Measurements from ENCODE around the gene SYNJ1. TPM values are rescaled to one million over a fixed set of nuclear protein-coding genes. Genes with fewer than 3 reads are reported as not detected.

SYNJ1 gene
- total and polyA plus RNA-seq, 2 of the 13 experiments (the other 11 are each of a cell fraction or from before 2014, with no cell fraction given) = 2.0 to 2.7 TPM

DNA sequence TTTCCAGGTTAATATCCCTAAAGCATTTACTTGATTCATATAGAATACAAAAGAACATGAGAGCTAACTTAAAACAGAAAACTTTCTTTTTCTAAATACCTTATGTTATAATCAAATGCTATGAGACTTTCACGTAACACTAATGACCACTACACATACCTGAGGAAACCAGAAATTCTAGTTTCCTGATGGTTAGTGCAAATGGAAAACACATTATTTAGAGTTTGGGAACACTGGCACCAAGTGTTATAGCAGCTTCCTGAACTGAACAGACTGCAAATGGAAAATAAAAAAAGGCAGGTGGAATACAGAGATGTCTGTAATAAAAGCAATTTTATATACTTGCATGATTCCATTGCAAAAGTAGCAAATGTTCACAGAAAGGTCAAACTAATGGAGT is 28.3 kb upstream of the SYNJ1 start (continued):
- TF ChIP-seq, protein P1, sequence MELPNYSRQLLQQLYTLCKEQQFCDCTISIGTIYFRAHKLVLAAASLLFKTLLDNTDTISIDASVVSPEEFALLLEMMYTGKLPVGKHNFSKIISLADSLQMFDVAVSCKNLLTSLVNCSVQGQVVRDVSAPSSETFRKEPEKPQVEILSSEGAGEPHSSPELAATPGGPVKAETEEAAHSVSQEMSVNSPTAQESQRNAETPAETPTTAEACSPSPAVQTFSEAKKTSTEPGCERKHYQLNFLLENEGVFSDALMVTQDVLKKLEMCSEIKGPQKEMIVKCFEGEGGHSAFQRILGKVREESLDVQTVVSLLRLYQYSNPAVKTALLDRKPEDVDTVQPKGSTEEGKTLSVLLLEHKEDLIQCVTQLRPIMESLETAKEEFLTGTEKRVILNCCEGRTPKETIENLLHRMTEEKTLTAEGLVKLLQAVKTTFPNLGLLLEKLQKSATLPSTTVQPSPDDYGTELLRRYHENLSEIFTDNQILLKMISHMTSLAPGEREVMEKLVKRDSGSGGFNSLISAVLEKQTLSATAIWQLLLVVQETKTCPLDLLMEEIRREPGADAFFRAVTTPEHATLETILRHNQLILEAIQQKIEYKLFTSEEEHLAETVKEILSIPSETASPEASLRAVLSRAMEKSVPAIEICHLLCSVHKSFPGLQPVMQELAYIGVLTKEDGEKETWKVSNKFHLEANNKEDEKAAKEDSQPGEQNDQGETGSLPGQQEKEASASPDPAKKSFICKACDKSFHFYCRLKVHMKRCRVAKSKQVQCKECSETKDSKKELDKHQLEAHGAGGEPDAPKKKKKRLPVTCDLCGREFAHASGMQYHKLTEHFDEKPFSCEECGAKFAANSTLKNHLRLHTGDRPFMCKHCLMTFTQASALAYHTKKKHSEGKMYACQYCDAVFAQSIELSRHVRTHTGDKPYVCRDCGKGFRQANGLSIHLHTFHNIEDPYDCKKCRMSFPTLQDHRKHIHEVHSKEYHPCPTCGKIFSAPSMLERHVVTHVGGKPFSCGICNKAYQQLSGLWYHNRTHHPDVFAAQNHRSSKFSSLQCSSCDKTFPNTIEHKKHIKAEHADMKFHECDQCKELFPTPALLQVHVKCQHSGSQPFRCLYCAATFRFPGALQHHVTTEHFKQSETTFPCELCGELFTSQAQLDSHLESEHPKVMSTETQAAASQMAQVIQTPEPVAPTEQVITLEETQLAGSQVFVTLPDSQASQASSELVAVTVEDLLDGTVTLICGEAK (IDR thresholded peaks at IDR 0.05) = no peak
- TF ChIP-seq, protein P1 (CRISPR knock-in tag; IDR thresholded peaks at IDR 0.05) = no peak

DNA sequence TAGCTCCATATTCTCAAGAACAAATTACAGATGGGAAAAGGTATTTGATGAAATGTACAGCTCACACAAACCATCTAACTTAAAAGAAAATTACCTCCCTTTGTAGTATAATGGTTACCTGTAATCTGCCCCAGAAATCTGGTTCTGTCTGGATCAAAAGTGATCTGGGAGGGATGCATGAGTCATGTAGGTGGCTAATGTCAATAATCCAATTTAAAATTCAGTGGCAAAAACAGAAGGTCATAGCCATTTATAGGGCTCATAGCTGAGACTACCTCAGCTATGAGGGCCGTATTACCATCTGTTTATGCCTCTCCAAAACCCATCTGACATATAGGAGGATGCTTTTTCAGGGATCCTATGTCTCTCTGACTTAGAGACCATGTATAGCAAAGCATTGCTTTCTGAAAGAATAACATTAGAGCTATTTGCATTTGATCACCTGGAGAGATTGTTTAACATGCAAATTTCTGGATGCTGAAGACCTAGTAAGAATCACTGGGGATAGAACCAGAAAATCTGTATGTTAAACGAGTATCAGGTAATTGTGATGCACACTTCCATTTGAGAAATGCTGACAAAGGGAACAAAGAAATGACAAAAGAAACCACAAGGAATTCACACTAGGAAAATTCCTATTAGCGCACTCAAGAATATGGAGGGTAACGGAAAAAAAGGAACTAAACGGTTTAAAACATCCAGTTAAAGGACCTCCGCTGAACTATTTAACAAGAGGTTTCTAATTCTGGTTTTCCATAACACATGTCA is 26.2 kb upstream of the SYNJ1 start:
- no peak overlapping the region for H3K27ac ChIP-seq (ENCODE audit: extremely low read length, insufficient read depth, low read length)
- no peak for DNase-seq (ENCODE audit: low spot score)
- ATAC-seq = no peak
- no peak overlapping the region for H3K9ac ChIP-seq (ENCODE audit: insufficient read depth, low read depth, low read length)
- H3K79me2 ChIP-seq (ENCODE audit: insufficient read depth, low read length) = no peaks in the 10 kb centered on the region
- H3K4me2 ChIP-seq (ENCODE audit: low read depth, low read length) = no peak overlapping the region
- intact Hi-C loops (cut with micrococcal nuclease; ENCODE audit: unreplicated experiment) = no loop called here
- WGBS (ENCODE audit: low lambda C conversion rate) = 95% methylated on average over 6 of the region's 6 CpGs
- ChIA-PET CTCF (ENCODE audit: low intra/inter-chr PET ratio, low total read pairs) (no interaction called here), POLR2A (interaction anchor here (0.6 kb wide), 1 partner anchor 137 kb away, joined by 4 read pairs; no protein-coding TSS in a partner anchor)
- TF ChIP-seq ZNF24 (IDR thresholded peaks at IDR 0.05) = no peak
- TF ChIP-seq, protein P2, sequence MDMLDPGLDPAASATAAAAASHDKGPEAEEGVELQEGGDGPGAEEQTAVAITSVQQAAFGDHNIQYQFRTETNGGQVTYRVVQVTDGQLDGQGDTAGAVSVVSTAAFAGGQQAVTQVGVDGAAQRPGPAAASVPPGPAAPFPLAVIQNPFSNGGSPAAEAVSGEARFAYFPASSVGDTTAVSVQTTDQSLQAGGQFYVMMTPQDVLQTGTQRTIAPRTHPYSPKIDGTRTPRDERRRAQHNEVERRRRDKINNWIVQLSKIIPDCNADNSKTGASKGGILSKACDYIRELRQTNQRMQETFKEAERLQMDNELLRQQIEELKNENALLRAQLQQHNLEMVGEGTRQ (IDR thresholded peaks at IDR 0.05; ENCODE audit: low read depth, low read length) = no peak
- TF ChIP-seq, protein P2 (CRISPR knock-in tag; IDR thresholded peaks at IDR 0.05; ENCODE audit: borderline replicate concordance) = no peak
- no peak for TF ChIP-seq ZNF350 (CRISPR knock-in tag; IDR thresholded peaks at IDR 0.05; ENCODE audit: borderline replicate concordance, low read depth)
- TF ChIP-seq MAF1 (CRISPR knock-in tag; IDR thresholded peaks at IDR 0.05; ENCODE audit: borderline replicate concordance) = no peak
- TF ChIP-seq, protein P3, sequence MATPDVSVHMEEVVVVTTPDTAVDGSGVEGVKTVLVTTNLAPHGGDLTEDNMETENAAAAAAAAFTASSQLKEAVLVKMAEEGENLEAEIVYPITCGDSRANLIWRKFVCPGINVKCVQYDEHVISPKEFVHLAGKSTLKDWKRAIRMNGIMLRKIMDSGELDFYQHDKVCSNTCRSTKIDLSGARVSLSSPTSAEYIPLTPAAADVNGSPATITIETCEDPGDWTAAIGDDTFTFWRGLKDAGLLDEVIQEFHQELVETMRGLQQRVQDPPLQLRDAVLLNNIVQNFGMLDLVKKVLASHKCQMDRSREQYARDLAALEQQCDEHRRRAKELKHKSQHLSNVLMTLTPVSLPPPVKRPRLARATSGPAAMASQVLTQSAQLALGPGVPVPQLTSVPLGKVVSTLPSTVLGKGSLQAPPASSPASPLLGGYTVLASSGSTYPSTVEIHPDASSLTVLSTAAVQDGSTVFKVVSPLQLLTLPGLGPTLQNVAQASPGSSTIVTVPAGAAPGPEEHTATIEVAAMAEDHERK (CRISPR knock-in tag; IDR thresholded peaks at IDR 0.05; ENCODE audit: low read depth) = no peak
- no peak for TF ChIP-seq RARA (CRISPR knock-in tag; IDR thresholded peaks at IDR 0.05)
- no TSS peak for BruUV-seq (replicated peaks)
- H3K27me3 ChIP-seq (ENCODE audit: control insufficient read depth in 1 of 2, insufficient read depth in 2 of 2, low read length in 2 of 2) = no peaks in the 10 kb centered on the region
- peaks cover 10 to 66% of the 10 kb centered on the region in 2 experiments for H3K36me3 ChIP-seq (replicated peaks in 1 of 2; ENCODE audit: control insufficient read depth in 1 of 2, insufficient read depth in 2 of 2, low read length in 2 of 2)
- H4K20me1 ChIP-seq (ENCODE audit: insufficient read depth, low read length) = 0 out of 2 replicates have a peak, but pooled peaks cover 4% of the 10 kb centered on the region
- in situ Hi-C loops (cut with HindIII; ENCODE audit: extremely low pct_ligation_motif_present, low pct_unique_long_range_greater_than_20kb) = no loop called here
- no peaks in the 10 kb centered on the region for H3K9me3 ChIP-seq (ENCODE audit: low read length)
- no peak overlapping the region for H2AFZ ChIP-seq (ENCODE audit: low read length)
- H3K4me1 ChIP-seq (ENCODE audit: insufficient read depth, low read length) = peaks cover 14% of the 10 kb centered on the region
- no peak for FAIRE-seq
- no peak overlapping the region for H3K4me3 ChIP-seq (replicated peaks in 1 of 3; ENCODE audit: insufficient read depth in 1 of 3, low read depth in 2 of 3, low read length in 3 of 3)
